ENCODE results near the gene ARHGEF11. TPM values are rescaled to one million over a fixed set of nuclear protein-coding genes. Genes with fewer than 3 reads are reported as not detected.

The ARHGEF11 gene
- total and polyA plus RNA-seq, 2 experiments from 2014 or later, result 25.0 to 26.9 TPM

DNA sequence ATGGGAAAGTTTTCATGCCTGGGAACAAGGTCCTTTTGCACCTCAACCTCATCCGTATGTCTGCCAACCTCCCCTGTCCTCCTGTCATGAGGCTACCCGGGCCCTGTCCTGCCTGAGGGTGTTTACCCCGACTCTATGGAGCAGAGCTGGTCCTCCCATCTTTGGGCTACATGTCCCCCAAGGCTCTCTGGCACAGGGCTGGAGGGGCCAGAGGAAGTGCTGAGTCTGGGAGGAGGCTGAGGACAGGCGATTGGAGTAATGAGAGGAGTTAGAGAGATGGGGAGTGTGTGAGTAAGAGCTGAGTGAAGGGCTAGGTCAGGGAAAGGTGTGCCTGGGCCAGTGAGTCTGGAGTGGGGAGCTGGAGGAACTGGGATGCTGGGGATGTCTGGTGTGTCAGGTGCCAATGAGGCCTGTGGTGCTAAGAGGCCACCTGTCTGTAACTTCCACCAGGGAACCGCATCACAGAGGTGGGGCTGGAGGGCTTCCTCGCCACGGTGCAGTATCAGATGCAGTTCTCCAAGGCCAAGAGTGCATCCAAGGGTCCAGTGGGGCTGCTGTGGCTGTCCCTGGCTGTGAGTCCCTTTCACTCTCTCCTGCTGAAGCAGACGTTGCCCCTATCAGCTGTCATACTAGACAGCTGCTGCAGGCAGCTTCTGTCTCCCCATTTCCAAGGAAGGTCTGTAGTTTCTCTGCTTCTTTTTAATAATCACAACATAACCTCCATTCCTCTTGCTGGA, 113.4 kb downstream of the ARHGEF11 start:
- Histone ChIP-seq H3K9me2 (replicated peaks; ENCODE audit: insufficient read depth) (no peaks in the 10 kb centered on the region), H3K4me2 (no peak overlapping the region), H4K20me1 (ENCODE audit: insufficient read depth, poor library complexity, severe bottlenecking) (no peaks in the 10 kb centered on the region), H3K27ac (no peak overlapping the region), H2AFZ (no peak overlapping the region), H3K4me3 (no peak overlapping the region), H3K79me2 (no peaks in the 10 kb centered on the region), H3K27me3 (peaks cover 33% of the 10 kb centered on the region), H3K36me3 (replicated peaks; ENCODE audit: insufficient read depth, low read depth) (no peaks in the 10 kb centered on the region), H3K9me3 (ENCODE audit: low read depth) (no peaks in the 10 kb centered on the region), H3K4me1 (ENCODE audit: insufficient read depth) (peaks cover 8% of the 10 kb centered on the region)
- DNase-seq (ENCODE audit: low spot score), result no peak
- TF ChIP-seq EZH2phosphoT487 (IDR thresholded peaks at IDR 0.05; ENCODE audit: low read depth, severe bottlenecking, unreplicated experiment) (no peak), EZH2 (IDR thresholded peaks at IDR 0.05; ENCODE audit: borderline replicate concordance) (no peak)
- TF ChIP-seq, protein P1, sequence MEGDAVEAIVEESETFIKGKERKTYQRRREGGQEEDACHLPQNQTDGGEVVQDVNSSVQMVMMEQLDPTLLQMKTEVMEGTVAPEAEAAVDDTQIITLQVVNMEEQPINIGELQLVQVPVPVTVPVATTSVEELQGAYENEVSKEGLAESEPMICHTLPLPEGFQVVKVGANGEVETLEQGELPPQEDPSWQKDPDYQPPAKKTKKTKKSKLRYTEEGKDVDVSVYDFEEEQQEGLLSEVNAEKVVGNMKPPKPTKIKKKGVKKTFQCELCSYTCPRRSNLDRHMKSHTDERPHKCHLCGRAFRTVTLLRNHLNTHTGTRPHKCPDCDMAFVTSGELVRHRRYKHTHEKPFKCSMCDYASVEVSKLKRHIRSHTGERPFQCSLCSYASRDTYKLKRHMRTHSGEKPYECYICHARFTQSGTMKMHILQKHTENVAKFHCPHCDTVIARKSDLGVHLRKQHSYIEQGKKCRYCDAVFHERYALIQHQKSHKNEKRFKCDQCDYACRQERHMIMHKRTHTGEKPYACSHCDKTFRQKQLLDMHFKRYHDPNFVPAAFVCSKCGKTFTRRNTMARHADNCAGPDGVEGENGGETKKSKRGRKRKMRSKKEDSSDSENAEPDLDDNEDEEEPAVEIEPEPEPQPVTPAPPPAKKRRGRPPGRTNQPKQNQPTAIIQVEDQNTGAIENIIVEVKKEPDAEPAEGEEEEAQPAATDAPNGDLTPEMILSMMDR (IDR thresholded peaks at IDR 0.05; ENCODE audit: poor library complexity), result no peak
- 72% methylated on average over 8 of the region's 8 CpGs for WGBS (ENCODE audit: low lambda C conversion rate, missing lambda C conversion rate)

DNA sequence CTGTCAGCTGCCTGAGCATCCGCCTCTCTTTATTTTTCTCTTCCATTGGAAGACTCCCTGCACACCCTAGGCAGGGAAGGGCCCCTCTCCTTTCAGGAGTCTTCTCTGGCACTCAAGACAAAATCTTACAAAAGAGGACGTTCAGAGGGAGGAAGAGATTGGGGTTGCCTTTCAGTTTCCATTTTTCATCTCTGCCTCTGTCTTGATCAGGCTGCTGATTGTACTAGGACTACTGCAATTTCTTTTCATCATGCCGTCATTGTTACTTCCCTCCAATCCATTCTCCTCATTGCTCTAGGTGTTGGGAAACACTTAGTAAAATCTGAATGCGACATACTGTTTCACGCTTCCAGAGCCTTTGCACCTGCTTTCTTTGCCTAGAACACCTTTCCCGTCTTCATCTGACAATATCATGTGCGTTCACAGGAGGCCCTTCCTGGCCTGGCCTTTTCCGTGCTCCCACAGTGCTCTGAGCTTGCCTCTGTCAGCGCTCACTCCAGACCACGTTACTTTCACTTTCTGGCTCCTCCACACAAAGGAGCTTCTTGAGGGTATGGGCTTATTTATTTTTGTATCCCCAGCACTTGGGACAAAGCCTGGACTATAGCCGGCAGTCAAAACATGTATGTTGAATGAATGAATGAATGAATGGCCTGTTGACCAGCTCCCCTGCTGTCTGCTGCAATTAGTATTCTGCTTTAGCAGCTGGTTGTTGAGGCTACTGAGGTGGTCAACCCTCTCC, 114.2 kb downstream of the ARHGEF11 start:
- Histone ChIP-seq H3K9me3 (ENCODE audit: low read depth) (no peaks in the 10 kb centered on the region), H3K27me3 (peaks cover 41% of the 10 kb centered on the region), H2AFZ (no peak overlapping the region), H3K27ac (no peak overlapping the region), H3K9me2 (replicated peaks; ENCODE audit: insufficient read depth) (no peaks in the 10 kb centered on the region), H3K36me3 (replicated peaks; ENCODE audit: insufficient read depth, low read depth) (no peaks in the 10 kb centered on the region), H3K4me1 (ENCODE audit: insufficient read depth) (peaks cover 8% of the 10 kb centered on the region), H4K20me1 (ENCODE audit: insufficient read depth, poor library complexity, severe bottlenecking) (no peaks in the 10 kb centered on the region), H3K79me2 (no peaks in the 10 kb centered on the region), H3K4me2 (no peak overlapping the region), H3K4me3 (no peak overlapping the region)
- TF ChIP-seq, protein P1 (IDR thresholded peaks at IDR 0.05; ENCODE audit: poor library complexity), result no peak
- no peak for TF ChIP-seq EZH2phosphoT487 (IDR thresholded peaks at IDR 0.05; ENCODE audit: low read depth, severe bottlenecking, unreplicated experiment)
- TF ChIP-seq EZH2 (IDR thresholded peaks at IDR 0.05; ENCODE audit: borderline replicate concordance), result no peak
- no peak for DNase-seq (ENCODE audit: low spot score)
- WGBS (ENCODE audit: low lambda C conversion rate, missing lambda C conversion rate), result 82% methylated on average over 11 of the region's 11 CpGs

DNA sequence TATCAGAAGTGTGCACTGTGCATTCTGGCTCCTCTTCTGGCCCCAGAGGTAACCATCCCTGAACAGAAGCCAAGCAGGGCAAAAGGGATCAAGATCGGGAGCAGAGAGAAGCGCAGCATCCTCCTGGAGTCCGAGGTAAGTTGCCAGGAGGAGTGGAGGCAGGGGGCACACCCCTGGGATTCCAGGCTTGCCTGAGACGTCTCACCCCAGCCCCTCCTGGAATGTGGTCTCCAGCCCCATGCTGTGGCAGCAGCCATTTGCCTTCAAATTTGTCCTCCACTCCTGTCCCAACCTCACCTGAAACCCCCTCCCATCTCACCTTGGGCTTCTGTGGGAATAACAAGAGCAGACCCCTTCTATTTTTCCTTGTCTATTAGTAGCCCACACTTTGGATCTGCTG, 115.1 kb downstream of the ARHGEF11 start:
- H3K4me1 ChIP-seq (ENCODE audit: insufficient read depth), result peaks cover 8% of the 10 kb centered on the region
- H3K27ac ChIP-seq, result no peak overlapping the region
- H4K20me1 ChIP-seq (ENCODE audit: insufficient read depth, poor library complexity, severe bottlenecking), result no peaks in the 10 kb centered on the region
- no peaks in the 10 kb centered on the region for H3K9me2 ChIP-seq (replicated peaks; ENCODE audit: insufficient read depth)
- DNase-seq (ENCODE audit: low spot score), result no peak
- H3K36me3 ChIP-seq (replicated peaks; ENCODE audit: insufficient read depth, low read depth), result no peaks in the 10 kb centered on the region
- no peak for TF ChIP-seq EZH2 (IDR thresholded peaks at IDR 0.05; ENCODE audit: borderline replicate concordance)
- no peak for TF ChIP-seq EZH2phosphoT487 (IDR thresholded peaks at IDR 0.05; ENCODE audit: low read depth, severe bottlenecking, unreplicated experiment)
- TF ChIP-seq, protein P1 (IDR thresholded peaks at IDR 0.05; ENCODE audit: poor library complexity), result no peak
- H2AFZ ChIP-seq, result no peak overlapping the region
- WGBS (ENCODE audit: low lambda C conversion rate, missing lambda C conversion rate), result 48% methylated on average over 3 of the region's 4 CpGs
- no peaks in the 10 kb centered on the region for H3K9me3 ChIP-seq (ENCODE audit: low read depth)
- no peaks in the 10 kb centered on the region for H3K79me2 ChIP-seq
- H3K4me3 ChIP-seq, result no peak overlapping the region
- H3K27me3 ChIP-seq, result peaks cover 50% of the 10 kb centered on the region
- H3K4me2 ChIP-seq, result no peak overlapping the region

Measured in hepatocyte (in vitro differentiated cells).